Activated CD4-positive, alpha-beta T cell treated with anti-CD3 and anti-CD28 coated beads, Interleukin-10, Interleukin-2, amounts not matched to agents 100 ng/mL and 50 ng/mL, durations not matched to agents 16 hours and 8 hours (primary cell): ENCODE measurements around the gene XYLT1.
A peak's percentile ranks its signal among the peaks of the same experiment; 100 is the strongest.

ENCODE experiments used
- DNase-seq: peaks from one replicate; pipeline ENCODE4 v3.0.0-alpha.2; 2020

The XYLT1 gene

GRCh38 chr16:17304106-17304490, 166.7 kb downstream of the XYLT1 start:
- DNase-seq: no peak

GRCh38 chr16:17303101-17303500, 167.7 kb downstream of the XYLT1 start:
- DNase-seq: no peak

- DNase-seq: no peak
Measured at GRCh38 chr16:17302620-17303019, 168.1 kb downstream of the XYLT1 start.

GRCh38 chr16:17302214-17302613, 168.5 kb downstream of the XYLT1 start:
- DNase-seq: no peak

GRCh38 chr16:17301593-17302135, 169.1 kb downstream of the XYLT1 start:
- no peak for DNase-seq

GRCh38 chr16:17301184-17301583, 169.6 kb downstream of the XYLT1 start:
- no peak for DNase-seq

GRCh38 chr16:17299790-17300189, 171.0 kb downstream of the XYLT1 start:
- no peak for DNase-seq

GRCh38 chr16:17298238-17298637, 172.5 kb downstream of the XYLT1 start:
- DNase-seq: no peak

GRCh38 chr16:17296431-17296830, 174.3 kb downstream of the XYLT1 start:
- no peak for DNase-seq

GRCh38 chr16:17295948-17296347, 174.8 kb downstream of the XYLT1 start:
- no peak for DNase-seq

- no peak for DNase-seq
Measured at GRCh38 chr16:17294856-17295255, 175.9 kb downstream of the XYLT1 start.

GRCh38 chr16:17293813-17294558, 176.8 kb downstream of the XYLT1 start:
- no peak for DNase-seq

GRCh38 chr16:17291289-17291688, 179.5 kb downstream of the XYLT1 start:
- DNase-seq: no peak

GRCh38 chr16:17289674-17290635, 180.8 kb downstream of the XYLT1 start:
- DNase-seq: no peak

- no peak for DNase-seq
Measured at GRCh38 chr16:17289050-17289449, 181.7 kb downstream of the XYLT1 start.

GRCh38 chr16:17287166-17287800, 183.5 kb downstream of the XYLT1 start:
- DNase-seq: no peak

GRCh38 chr16:17286443-17286842, 184.3 kb downstream of the XYLT1 start:
- no peak for DNase-seq

- DNase-seq: no peak
Measured at GRCh38 chr16:17283016-17283415, 187.7 kb downstream of the XYLT1 start.

- DNase-seq: no peak
Measured at GRCh38 chr16:17282247-17282646, 188.5 kb downstream of the XYLT1 start.

GRCh38 chr16:17281052-17281451, 189.7 kb downstream of the XYLT1 start:
- no peak for DNase-seq

GRCh38 chr16:17278988-17279387, 191.8 kb downstream of the XYLT1 start:
- DNase-seq: no peak

GRCh38 chr16:17277981-17278381, 192.8 kb downstream of the XYLT1 start:
- peak; percentile 5 for DNase-seq

- no peak for DNase-seq
Measured at GRCh38 chr16:17276610-17277009, 194.2 kb downstream of the XYLT1 start.
